DND-41 (cell line): Measurements from ENCODE around the gene PTPN6.

Source experiments
- CTCF ChIP-seq: IDR thresholded peaks from 2 replicates; pipeline ENCODE4 v1.5.1; 2012; ENCODE audit warnings: borderline replicate concordance, low read length, moderate library complexity, mild to moderate bottlenecking; ENCODE audit not compliant: poor library complexity, severe bottlenecking; ENCODE audit errors: extremely low read depth
- EZH2 ChIP-seq: IDR thresholded peaks from 3 replicates; pipeline ENCODE4 v1.6.1; 2012; ENCODE audit warnings: borderline replicate concordance, low read depth, mild to moderate bottlenecking, moderate library complexity, low read length, inconsistent platforms; ENCODE audit not compliant: severe bottlenecking

DNA sequence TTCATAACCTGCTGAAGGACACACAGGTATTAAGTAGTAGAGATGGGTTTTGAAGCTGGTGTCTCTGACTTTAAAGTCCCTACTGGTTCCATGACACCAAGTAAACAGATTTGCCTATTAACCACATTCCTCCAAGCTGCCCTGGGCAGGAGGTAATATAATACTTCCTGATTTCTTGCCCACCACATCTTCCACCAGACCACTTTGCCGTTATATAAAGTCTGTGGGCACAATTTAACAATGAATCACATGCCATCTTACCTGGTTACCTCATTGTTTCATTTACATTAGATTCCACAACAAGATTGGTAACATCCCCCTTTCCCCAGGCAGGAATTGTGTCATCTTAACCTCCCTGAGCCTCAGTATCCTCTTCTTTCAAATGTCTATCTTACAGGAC, 47.4 kb upstream of the PTPN6 start:
- TF ChIP-seq CTCF = no peak
- TF ChIP-seq EZH2 = no peak
